ENCODE data around the gene GULP1. TPM values are rescaled to one million over a fixed set of nuclear protein-coding genes. Genes with fewer than 3 reads are reported as not detected.
A peak's percentile ranks its signal among the peaks of the same experiment; 100 is the strongest.

Gene GULP1
- total and polyA plus RNA-seq, 2 of the 4 experiments (the other 2 are of a cell fraction), result 24.4 to 40.1 TPM

DNA sequence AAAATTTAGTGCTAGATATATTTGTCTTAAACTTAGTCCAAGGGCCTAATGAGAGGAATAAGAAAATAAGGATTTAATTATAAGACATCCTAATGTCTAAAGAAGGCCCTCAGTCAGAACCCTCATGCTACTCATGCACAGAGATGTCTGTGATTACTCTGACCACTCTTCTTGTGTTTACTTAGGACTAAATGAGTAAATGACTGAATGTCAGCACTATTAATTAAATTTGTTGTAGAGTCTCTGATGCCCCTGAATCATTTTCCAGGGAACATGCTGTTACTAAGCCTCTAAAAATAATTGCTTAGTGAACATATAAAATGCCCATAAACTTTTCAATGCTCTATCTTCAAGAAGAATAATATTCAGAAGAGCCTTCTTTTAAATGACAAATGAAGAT lies 32.4 kb downstream of the GULP1 start:
- CTCF ChIA-PET, result no interaction called here

More for the DNA sequence above, 32.4 kb downstream of the GULP1 start:
- Histone ChIP-seq H3K4me1 (ENCODE audit: control insufficient read depth, insufficient read depth, low read length) (peaks cover 23% of the 10 kb centered on the region), H3K18ac (ENCODE audit: low read depth, low read length) (peak overlapping the region; percentile 83; the same call in 1 of the 2 replicates), H3K4ac (ENCODE audit: low read depth, low read length) (no peak overlapping the region; the same call in 1 of the 2 replicates), H3K79me1 (ENCODE audit: low read depth in 1 of 2, low read length in 2 of 2) (peaks cover 20 to 34% of the 10 kb centered on the region in 2 experiments), H2BK20ac (ENCODE audit: low read depth, low read length) (peak overlapping the region; percentile 61; the same call in 1 of the 2 replicates), H2BK15ac (ENCODE audit: low read depth, low read length) (no peak overlapping the region), H3K9ac (ENCODE audit: low read depth, low read length) (no peak overlapping the region), H4K91ac (ENCODE audit: insufficient read depth, low read depth, low read length) (no peak overlapping the region), H3K27me3 (ENCODE audit: control insufficient read depth, insufficient read depth, low read length) (no peaks in the 10 kb centered on the region), H3K27ac (ENCODE audit: insufficient read depth, low read length) (no peak overlapping the region; the same call in 1 of the 2 replicates), H3K4me3 (ENCODE audit: insufficient read depth, low read depth, low read length) (no peak overlapping the region), H3K36me3 (ENCODE audit: control insufficient read depth, insufficient read depth, low read length) (no peaks in the 10 kb centered on the region), H3K9me1 (ENCODE audit: insufficient read depth, low read length) (peaks cover 4% of the 10 kb centered on the region), H2AK5ac (ENCODE audit: low read depth, low read length) (no peak overlapping the region), H4K20me1 (ENCODE audit: insufficient read depth, low read length) (no peaks in the 10 kb centered on the region), H3K14ac (replicated peaks; ENCODE audit: low read depth, low read length) (no peak overlapping the region; the same call in 1 of the 2 replicates), H2AK9ac (replicated peaks; ENCODE audit: low read depth, low read length, poor library complexity) (no peak overlapping the region), H3K23ac (ENCODE audit: low read depth, low read length) (no peak overlapping the region), H2AFZ (replicated peaks; ENCODE audit: low read length, poor library complexity) (no peak overlapping the region), H2BK5ac (ENCODE audit: low read depth, low read length, poor library complexity, severe bottlenecking) (peak overlapping the region; percentile 77), H2BK120ac (ENCODE audit: low read depth, low read length) (0 out of 2 replicates have a peak overlapping the region, but pooled peaks have one; percentile 51), H3K56ac (ENCODE audit: extremely low read depth, insufficient read depth, low read length) (no peak overlapping the region), H4K8ac (ENCODE audit: low read depth in 2 of 2, low read length in 2 of 2) (no peak overlapping the region; a peak in 1 of 4 replicates), H3K4me2 (ENCODE audit: low read depth, low read length) (no peak overlapping the region), H4K5ac (ENCODE audit: low read depth, low read length) (no peak overlapping the region), H3K9me3 (ENCODE audit: control insufficient read depth, insufficient read depth, low read length) (no peaks in the 10 kb centered on the region)
- ATAC-seq (ENCODE audit: low read depth) (no peak), DNase-seq (no peak)
- TF ChIP-seq, protein P1, sequence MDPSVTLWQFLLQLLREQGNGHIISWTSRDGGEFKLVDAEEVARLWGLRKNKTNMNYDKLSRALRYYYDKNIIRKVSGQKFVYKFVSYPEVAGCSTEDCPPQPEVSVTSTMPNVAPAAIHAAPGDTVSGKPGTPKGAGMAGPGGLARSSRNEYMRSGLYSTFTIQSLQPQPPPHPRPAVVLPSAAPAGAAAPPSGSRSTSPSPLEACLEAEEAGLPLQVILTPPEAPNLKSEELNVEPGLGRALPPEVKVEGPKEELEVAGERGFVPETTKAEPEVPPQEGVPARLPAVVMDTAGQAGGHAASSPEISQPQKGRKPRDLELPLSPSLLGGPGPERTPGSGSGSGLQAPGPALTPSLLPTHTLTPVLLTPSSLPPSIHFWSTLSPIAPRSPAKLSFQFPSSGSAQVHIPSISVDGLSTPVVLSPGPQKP (IDR thresholded peaks at IDR 0.05; ENCODE audit: borderline replicate concordance, low read depth, low read length), result no peak
- TF ChIP-seq SMC3 (IDR thresholded peaks at IDR 0.05; ENCODE audit: low read depth, low read length) (no peak), NFE2L2 (IDR thresholded peaks at IDR 0.05; ENCODE audit: low read depth, low read length) (no peak), MAZ (IDR thresholded peaks at IDR 0.05; ENCODE audit: borderline replicate concordance, low read depth, low read length) (no peak)
- POLR2A ChIA-PET (ENCODE audit: unreplicated experiment), result no interaction called here
- dilution Hi-C loops (cut with HindIII; ENCODE audit: low sequenced_read_pairs, unreplicated experiment) (no loop called here), in situ Hi-C loops (cut with MboI; ENCODE audit: low sequenced_read_pairs) (loop anchor here (25.0 kb wide), 1 partner anchor 1088 kb away; no protein-coding TSS in a partner anchor), intact Hi-C loops (cut with micrococcal nuclease) (no loop called here)
- no TSS peak for BruUV-seq (replicated peaks)
